Activated naive CD4-positive, alpha-beta T cell treated with anti-CD3 and anti-CD28 coated beads for 36 hours (primary cell): ENCODE data around the gene LINGO4. TPM values are rescaled to one million over a fixed set of nuclear protein-coding genes. Genes with fewer than 3 reads are reported as not detected.
A peak's percentile ranks its signal among the peaks of the same experiment; 100 is the strongest.

Source experiments
- CTCF ChIA-PET: fragments of 350-600 bp; sonication (Branson Sonifier 250); formaldehyde crosslinking; loops from one replicate; lab custom pipeline; 2021; ENCODE audit warnings: antibody characterized with exemption; lab: Charles Lee
- DNase-seq: peaks from one replicate; pipeline ENCODE4 v3.0.0-alpha.2; 2020
- H3K27ac Mint-ChIP-seq: one replicate; pipeline ENCODE4 v1.8.0; 2021; ENCODE audit warnings: mild to moderate bottlenecking, mixed read lengths
- H3K27me3 Mint-ChIP-seq: one replicate; pipeline ENCODE4 v1.8.0; 2021; ENCODE audit warnings: low read depth, mixed read lengths
- H3K36me3 Mint-ChIP-seq: one replicate; pipeline ENCODE4 v1.8.0; 2021; ENCODE audit warnings: low read depth, mixed read lengths
- H3K4me1 Mint-ChIP-seq: one replicate; pipeline ENCODE4 v1.8.0; 2021; ENCODE audit warnings: low read depth, mixed read lengths
- H3K4me3 Mint-ChIP-seq: one replicate; pipeline ENCODE4 v1.8.0; 2021; ENCODE audit warnings: mild to moderate bottlenecking, moderate library complexity, mixed read lengths
- H3K9me3 Mint-ChIP-seq: one replicate; pipeline ENCODE4 v1.8.0; 2021; ENCODE audit warnings: mixed read lengths
- intact Hi-C: fragments of 100-400 bp; cut with micrococcal nuclease; formaldehyde crosslinking; loops from one replicate; pipeline ENCODE4 v1.15.1; 2023
- total RNA-seq, 2 experiments: library from RNA; stranded (reverse); gene quantifications; one replicate each; pipeline ENCODE4 v1.2.3, GENCODE V29; 2021

Gene LINGO4
- total RNA-seq, 2 experiments from 2014 or later: 0.07 TPM; not detected in 1

DNA sequence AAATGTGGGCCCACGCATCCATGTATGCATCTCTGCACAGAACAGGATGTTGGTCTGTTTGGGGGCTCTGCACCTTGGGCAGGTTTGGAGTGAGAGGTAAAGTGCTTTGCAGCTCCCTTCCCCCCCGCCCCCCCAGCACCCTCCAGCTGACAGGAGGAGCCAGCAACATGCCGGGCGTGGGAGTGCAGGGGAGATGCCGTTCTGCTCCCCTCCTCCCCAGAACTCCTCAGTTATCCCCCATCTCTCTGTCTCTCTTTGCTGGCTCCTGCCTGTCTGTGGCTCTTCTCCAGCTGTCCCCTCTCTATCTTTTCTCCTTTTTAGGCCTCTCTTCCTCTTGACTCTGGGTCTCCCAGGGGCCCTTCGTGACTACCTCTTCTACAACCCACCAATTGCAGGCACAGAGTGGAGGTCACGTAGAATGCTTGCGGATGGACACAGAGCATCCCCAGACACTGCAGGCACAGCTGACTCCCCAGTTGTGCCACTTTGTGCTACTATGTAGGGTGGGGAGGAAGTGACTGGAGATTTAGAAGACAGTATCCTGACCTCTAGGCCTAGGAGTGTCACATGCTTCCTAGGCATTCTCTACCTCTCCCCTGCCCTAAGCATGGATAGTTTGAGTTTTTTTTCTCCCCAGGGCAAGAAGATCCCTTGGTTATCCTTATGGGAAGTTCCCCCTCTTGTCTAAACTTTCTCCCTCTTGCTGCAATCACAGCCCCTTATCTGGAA lies 28.1 kb upstream of the LINGO4 start:
- Mint-ChIP-seq H3K4me3 (no peak overlapping the region), H3K27me3 (no peaks in the 10 kb centered on the region), H3K27ac (no peak overlapping the region), H3K9me3 (no peaks in the 10 kb centered on the region), H3K4me1 (peaks cover 53% of the 10 kb centered on the region), H3K36me3 (no peaks in the 10 kb centered on the region)
- no peak for DNase-seq
- CTCF ChIA-PET: interaction anchor here (1.0 to 1.5 kb wide), 2 partner anchors 13 to 202 kb away, joined by 3 read pairs; no protein-coding TSS in a partner anchor
- intact Hi-C loops: loop anchor here (10.0 kb wide), 1 partner anchor 639 kb away; the partner anchor contains the start of genes PIP5K1A and VPS72

DNA sequence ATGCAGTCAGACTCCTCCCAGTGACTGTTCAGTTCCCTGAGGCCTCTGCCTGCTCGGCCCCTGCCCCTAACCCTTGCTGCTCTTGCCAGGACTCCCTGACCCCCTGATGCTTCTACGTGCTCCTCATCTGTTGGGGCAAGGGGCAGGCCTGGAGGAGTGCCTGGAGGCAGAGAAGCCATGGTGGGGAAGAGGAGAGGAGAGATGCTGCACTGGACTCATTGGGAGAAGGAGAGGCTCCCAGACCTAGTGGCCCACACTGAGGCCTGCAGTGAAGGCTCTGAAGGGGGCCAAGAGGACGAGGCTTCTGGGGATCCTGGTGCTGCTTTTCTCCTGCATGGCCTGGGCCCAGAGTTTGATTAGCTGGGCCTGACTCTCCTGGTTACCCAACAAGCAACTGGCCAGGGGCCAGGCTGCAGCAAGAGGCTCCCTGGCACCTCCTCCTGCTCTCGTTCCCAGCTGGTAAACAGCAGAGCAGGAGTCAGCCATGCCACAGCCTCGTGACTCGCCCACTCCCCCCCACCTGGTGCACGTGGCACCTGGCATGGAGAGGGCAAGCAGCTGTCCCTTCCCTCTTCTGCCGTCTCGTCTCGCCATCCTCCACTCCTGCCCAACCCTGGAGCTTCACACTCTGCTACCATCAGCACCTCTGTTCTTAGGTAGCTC lies 27.2 kb upstream of the LINGO4 start:
- intact Hi-C loops: loop anchor here (10.0 kb wide), 1 partner anchor 638 kb away; the partner anchor contains the start of genes PIP5K1A and VPS72
- no peaks in the 10 kb centered on the region for H3K27me3 Mint-ChIP-seq
- peak overlapping the region; percentile 14 for H3K27ac Mint-ChIP-seq
- H3K36me3 Mint-ChIP-seq: no peaks in the 10 kb centered on the region
- CTCF ChIA-PET: interaction anchor here (0.7 to 1.5 kb wide), 3 partner anchors 12 to 397 kb away, joined by 3 read pairs; no protein-coding TSS in a partner anchor
- H3K4me3 Mint-ChIP-seq: no peak overlapping the region
- H3K9me3 Mint-ChIP-seq: no peaks in the 10 kb centered on the region
- DNase-seq: no peak
- H3K4me1 Mint-ChIP-seq: peaks cover 58% of the 10 kb centered on the region

DNA sequence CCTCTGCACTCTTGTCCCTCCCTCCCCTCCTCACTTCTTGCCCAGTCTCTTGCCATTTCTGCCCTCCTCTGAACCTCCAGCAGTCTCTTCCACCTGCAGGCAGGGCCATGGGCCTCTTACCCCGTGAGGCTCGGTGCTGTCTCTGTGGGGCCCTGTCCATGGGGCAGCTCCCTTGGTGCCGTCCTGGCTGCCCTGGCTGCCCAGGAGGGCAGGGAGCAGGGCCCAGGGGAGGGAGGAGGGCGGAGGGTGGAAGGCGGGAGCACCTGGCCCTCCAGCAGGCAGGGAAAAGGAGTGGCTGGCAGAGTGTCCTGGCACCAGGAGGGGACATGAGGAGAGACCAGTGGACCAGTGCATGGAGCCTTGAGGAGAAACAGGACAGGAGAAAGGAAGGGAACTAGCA lies 26.4 kb upstream of the LINGO4 start, which contains the start of gene RORC:
TSS of gene RORC (minus strand) at position 198 of the 400 bp plus-strand sequence. CDS start at position 160, 38 bp downstream.
- intact Hi-C loops: loop anchor here (10.0 kb wide), 1 partner anchor 637 kb away; the partner anchor contains the start of genes PIP5K1A and VPS72
- no peak for DNase-seq
- no peaks in the 10 kb centered on the region for H3K9me3 Mint-ChIP-seq
- no peak within 1 kb of the TSS for H3K4me3 Mint-ChIP-seq
- H3K27me3 Mint-ChIP-seq: no peaks in the 10 kb centered on the region
- no peaks in the 10 kb centered on the region for H3K36me3 Mint-ChIP-seq
- CTCF ChIA-PET: no interaction called here
- H3K4me1 Mint-ChIP-seq: peaks cover 50% of the 10 kb centered on the region
- peak within 1 kb of the TSS; percentile 14 for H3K27ac Mint-ChIP-seq

DNA sequence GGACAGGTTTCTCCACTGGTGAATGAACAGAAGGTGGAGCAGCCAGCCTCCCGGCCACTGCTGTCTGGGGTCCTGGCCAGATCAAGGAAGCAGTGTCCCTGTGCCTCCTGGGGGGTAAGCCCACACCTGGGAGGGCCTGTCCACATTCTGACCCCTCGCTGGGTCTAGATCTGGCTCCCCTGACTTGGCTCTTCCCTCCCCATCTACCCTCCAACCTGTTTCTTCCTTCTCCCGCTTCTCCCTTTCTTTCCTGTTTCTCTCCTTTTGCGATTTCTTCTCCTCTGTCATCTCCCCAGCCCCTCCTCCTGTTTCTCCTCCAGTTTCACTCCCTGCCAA lies 26.0 kb upstream of the LINGO4 start:
- no peaks in the 10 kb centered on the region for H3K36me3 Mint-ChIP-seq
- CTCF ChIA-PET: interaction anchor here (0.6 to 1.2 kb wide), 2 partner anchors 11 to 98 kb away, joined by 3 read pairs; no protein-coding TSS in a partner anchor
- H3K27ac Mint-ChIP-seq: no peak overlapping the region
- H3K9me3 Mint-ChIP-seq: no peaks in the 10 kb centered on the region
- intact Hi-C loops: loop anchor here (10.0 kb wide), 1 partner anchor 636 kb away; the partner anchor contains the start of genes PIP5K1A and VPS72
- no peak overlapping the region for H3K4me3 Mint-ChIP-seq
- no peak for DNase-seq
- H3K4me1 Mint-ChIP-seq: peaks cover 49% of the 10 kb centered on the region
- no peaks in the 10 kb centered on the region for H3K27me3 Mint-ChIP-seq

DNA sequence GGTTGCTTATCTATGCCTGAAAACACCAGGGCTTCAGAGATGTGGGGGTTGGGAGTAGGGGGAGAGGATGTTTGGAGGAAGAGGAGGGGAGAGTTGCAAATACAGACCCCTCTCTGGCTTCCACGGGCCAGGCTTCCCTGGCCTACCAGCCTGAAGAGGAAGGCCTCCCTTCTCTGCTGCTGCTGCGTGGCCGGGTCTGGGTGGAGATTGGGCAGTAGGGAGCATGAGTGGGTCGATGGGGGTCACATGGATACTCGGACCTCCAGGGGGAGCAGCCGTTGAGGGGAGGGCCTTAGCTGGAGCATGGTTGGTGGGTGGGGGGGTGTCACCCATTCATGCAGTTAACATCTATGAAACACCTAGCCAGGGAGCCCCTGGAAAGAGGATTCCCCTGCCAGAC lies 24.8 kb upstream of the LINGO4 start:
- CTCF ChIA-PET: interaction anchor here (0.6 to 1.3 kb wide), 5 partner anchors 9 to 49 kb away, joined by 3 to 4 read pairs (median 3); no protein-coding TSS in a partner anchor
- Mint-ChIP-seq H3K27ac (peak overlapping the region; percentile 81), H3K4me3 (no peak overlapping the region)

DNA sequence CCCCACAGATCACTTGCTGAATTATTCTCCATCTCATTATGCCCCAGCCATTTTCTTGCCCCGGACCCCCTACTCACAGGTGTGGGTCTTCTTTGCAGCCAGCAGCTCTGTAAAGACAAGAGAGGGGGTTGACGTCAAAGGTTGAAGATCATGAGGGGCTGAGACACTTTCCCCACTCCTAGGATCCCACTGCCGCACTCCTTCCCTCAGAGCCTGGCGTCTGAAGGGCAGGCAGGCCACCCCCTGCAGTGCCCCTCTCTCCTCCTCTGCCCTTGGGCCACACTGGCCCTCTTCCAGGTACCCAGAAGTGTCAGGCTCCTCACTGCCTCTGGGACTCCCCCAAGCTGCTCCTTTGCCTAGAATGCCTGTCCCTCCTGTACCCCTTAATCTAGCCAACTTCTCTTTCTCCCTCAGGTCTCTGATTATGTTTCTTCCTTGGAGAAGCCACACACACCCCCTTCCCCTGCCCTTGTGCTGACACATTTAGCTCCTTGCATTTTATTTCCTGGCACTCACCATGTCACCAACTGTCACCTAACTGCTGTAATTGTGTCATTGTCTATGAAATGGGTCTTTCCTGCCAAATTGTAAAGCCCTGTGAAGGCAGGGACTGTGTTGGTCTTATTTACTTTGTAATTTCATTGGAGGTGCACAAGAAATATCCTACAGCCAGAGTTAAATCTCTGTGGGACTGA lies 24.3 kb upstream of the LINGO4 start:
- peak overlapping the region; percentile 81 for H3K27ac Mint-ChIP-seq
- intact Hi-C loops: loop anchor here (1.0 to 10.0 kb wide), 3 partner anchors 9 to 635 kb away; partner anchors contain the start of genes PIP5K1A, TDRKH and VPS72
- CTCF ChIA-PET: interaction anchor here (0.5 to 1.4 kb wide), 3 partner anchors 15 to 52 kb away, joined by 3 to 4 read pairs (median 3); no protein-coding TSS in a partner anchor
- no peaks in the 10 kb centered on the region for H3K9me3 Mint-ChIP-seq
- peaks cover 55% of the 10 kb centered on the region for H3K4me1 Mint-ChIP-seq
- H3K4me3 Mint-ChIP-seq: peak overlapping the region; percentile 41
- H3K36me3 Mint-ChIP-seq: no peaks in the 10 kb centered on the region
- DNase-seq: peak; percentile 62
- H3K27me3 Mint-ChIP-seq: no peaks in the 10 kb centered on the region

More for the DNA sequence above, 24.8 kb upstream of the LINGO4 start:
- no peak for DNase-seq
- no peaks in the 10 kb centered on the region for H3K36me3 Mint-ChIP-seq
- H3K4me1 Mint-ChIP-seq: peaks cover 53% of the 10 kb centered on the region
- no peaks in the 10 kb centered on the region for H3K9me3 Mint-ChIP-seq
- no peaks in the 10 kb centered on the region for H3K27me3 Mint-ChIP-seq
- intact Hi-C loops: loop anchor here (10.0 kb wide), 1 partner anchor 635 kb away; the partner anchor contains the start of genes PIP5K1A and VPS72

DNA sequence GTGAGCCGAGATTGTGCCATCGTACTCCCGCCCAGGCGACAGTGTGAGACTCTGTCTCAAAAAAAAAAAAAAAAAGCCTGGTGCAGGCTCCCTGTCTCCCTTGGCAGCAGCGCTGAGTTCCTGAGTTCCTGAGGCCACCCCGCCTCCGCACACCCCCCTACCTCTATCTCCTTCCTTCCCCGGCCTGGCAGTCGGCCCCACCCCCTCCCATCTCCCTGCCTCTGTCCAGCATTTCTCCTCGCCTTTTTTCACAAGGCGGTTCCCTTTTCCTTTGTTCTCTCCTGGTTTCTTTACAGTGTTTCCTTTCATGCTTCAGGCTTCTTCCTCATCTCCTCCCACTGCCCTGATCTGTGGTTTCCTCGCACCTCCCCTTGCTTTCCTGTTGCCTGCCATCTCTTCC lies 23.7 kb upstream of the LINGO4 start:
- peak; percentile 35 for DNase-seq
- intact Hi-C loops: loop anchor here (1.0 to 2.0 kb wide), 2 partner anchors 9 to 38 kb away; partner anchors contain the start of gene TDRKH
- no peaks in the 10 kb centered on the region for H3K27me3 Mint-ChIP-seq
- peak overlapping the region; percentile 41 for H3K4me3 Mint-ChIP-seq
- H3K36me3 Mint-ChIP-seq: no peaks in the 10 kb centered on the region
- peak overlapping the region; percentile 81 for H3K27ac Mint-ChIP-seq
- no peaks in the 10 kb centered on the region for H3K9me3 Mint-ChIP-seq
- H3K4me1 Mint-ChIP-seq: peaks cover 51% of the 10 kb centered on the region
- CTCF ChIA-PET: interaction anchor here (1.4 kb wide), 1 partner anchor 14 kb away, joined by 3 read pairs; no protein-coding TSS in a partner anchor

DNA sequence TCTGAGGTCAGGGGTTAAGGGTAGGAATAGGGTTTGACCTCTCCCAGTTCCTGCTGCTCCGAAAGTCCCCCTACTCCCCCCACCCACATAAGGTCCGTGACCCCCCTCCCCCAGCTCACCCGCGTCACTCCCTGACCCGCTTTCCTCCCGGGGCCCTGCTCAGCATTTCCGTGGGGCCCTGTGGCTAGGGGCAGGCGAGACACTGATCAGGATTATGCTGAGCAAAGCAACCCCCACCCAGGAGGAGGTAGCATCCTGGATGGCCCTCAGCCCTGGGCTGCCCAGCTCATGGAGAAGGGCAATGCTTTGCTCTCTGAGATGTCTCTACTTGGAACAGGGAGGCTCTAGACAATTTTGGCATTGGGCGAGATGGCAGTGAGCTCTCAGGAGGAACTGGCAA lies 22.6 kb upstream of the LINGO4 start:
- H3K27ac Mint-ChIP-seq: peak overlapping the region; percentile 31
- H3K4me3 Mint-ChIP-seq: no peak overlapping the region
- H3K4me1 Mint-ChIP-seq: peaks cover 44% of the 10 kb centered on the region
- H3K27me3 Mint-ChIP-seq: no peaks in the 10 kb centered on the region
- CTCF ChIA-PET: interaction anchor here (1.2 to 1.7 kb wide), 2 partner anchors 8 to 18 kb away, joined by 3 to 8 read pairs; no protein-coding TSS in a partner anchor
- DNase-seq: no peak
- intact Hi-C loops: loop anchor here (2.0 kb wide), 1 partner anchor 37 kb away; the partner anchor contains the start of gene TDRKH
- H3K36me3 Mint-ChIP-seq: no peaks in the 10 kb centered on the region
- H3K9me3 Mint-ChIP-seq: no peaks in the 10 kb centered on the region

DNA sequence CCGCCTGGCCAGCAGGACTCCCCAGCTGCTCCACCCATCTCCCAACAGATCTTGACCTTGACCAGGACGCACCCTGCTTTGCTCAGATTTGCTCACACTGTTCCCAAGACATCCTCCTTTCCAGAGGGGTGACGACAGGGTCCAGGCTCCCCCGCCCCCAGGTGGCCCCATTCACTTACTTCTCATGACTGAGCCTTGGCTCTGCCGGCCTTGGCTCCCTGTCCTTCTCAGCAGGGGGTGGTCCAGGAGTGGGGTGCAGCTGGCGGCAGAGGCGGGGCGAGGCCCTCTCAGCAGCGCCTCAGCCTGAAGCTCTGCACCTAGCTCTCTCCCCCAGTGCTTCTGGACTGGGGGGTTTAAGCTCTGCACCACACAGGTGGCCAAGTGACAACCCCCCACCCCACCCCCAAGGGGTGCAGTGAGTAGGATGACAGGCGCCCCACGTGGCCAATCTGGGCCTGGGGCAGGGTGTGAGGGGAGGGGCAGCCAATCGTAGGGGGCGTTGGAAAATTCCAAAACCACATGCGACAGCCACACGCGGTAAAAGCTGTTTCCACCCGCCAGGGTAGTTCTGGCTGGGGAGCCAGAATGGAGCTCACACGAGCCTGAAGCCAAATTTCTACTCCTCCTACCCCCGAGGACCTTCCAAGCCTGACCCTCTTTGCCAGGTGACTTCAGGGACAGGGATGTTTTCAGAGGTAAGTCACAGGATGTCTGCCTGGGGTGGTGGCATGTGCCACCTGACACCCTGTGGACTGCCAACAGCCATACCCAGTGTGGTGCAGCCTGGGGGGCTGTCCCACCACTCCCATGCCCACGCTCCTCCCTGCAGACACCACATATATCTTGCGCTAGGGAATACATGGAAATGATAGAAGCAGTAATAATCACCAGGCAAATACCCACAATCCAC lies 20.8 kb upstream of the LINGO4 start:
- H3K4me3 Mint-ChIP-seq: no peak overlapping the region
- no peak for DNase-seq
- no peak overlapping the region for H3K27ac Mint-ChIP-seq
- H3K36me3 Mint-ChIP-seq: no peaks in the 10 kb centered on the region
- CTCF ChIA-PET: interaction anchor here (1.7 kb wide), 1 partner anchor 10 kb away, joined by 8 read pairs; no protein-coding TSS in a partner anchor
- peaks cover 61% of the 10 kb centered on the region for H3K4me1 Mint-ChIP-seq
- no peaks in the 10 kb centered on the region for H3K9me3 Mint-ChIP-seq
- intact Hi-C loops: no loop called here
- H3K27me3 Mint-ChIP-seq: no peaks in the 10 kb centered on the region

DNA sequence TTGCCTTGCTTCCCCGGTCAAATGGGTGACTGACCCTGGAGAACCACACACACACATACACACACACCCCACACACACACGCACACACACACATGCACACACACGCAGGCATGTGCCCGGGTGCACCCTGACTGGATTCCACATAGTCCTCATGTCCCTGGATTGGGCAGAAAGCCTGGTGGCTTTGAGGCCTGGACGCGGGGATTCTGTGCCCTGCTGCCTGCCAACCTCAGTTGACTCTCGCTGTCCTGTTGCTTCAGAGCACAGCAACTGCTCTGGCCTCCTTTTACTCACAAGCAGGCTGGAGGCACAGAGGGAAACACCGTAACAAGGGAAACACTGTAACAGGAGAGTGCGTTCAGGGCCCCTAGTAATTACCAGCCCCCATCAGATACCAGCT lies 20.0 kb upstream of the LINGO4 start:
- Mint-ChIP-seq H3K4me1 (peaks cover 62% of the 10 kb centered on the region), H3K4me3 (no peak overlapping the region), H3K27ac (no peak overlapping the region), H3K9me3 (no peaks in the 10 kb centered on the region), H3K27me3 (no peaks in the 10 kb centered on the region), H3K36me3 (no peaks in the 10 kb centered on the region)
- CTCF ChIA-PET: no interaction called here
- DNase-seq: no peak
- intact Hi-C loops: no loop called here

DNA sequence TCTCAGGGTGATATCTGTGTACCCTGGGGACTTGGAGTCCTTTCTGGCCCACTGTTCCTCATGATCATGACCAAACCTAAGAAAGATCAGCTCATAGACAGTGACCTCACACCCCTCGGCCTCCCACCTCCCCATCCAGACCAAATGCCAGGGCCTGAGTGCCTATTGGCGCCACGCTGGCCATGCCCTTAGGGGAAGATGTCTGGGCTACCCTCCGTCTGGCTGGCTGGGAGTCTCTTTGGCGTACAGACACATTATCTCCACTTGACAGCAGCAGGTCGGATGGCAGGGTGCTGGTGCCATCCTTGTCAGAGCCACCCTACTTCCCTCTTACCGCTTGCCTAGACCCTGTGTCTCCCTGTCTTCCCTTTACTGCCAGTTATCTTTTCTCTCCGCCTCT lies 18.0 kb upstream of the LINGO4 start:
- intact Hi-C loops: no loop called here
- peaks cover 50% of the 10 kb centered on the region for H3K4me1 Mint-ChIP-seq
- H3K27me3 Mint-ChIP-seq: no peaks in the 10 kb centered on the region
- no peaks in the 10 kb centered on the region for H3K36me3 Mint-ChIP-seq
- no peaks in the 10 kb centered on the region for H3K9me3 Mint-ChIP-seq
- no peak overlapping the region for H3K4me3 Mint-ChIP-seq
- DNase-seq: no peak
- CTCF ChIA-PET: interaction anchor here (0.6 to 1.4 kb wide), 2 partner anchors 11 to 23 kb away, joined by 3 read pairs; no protein-coding TSS in a partner anchor
- peak overlapping the region; percentile 7 for H3K27ac Mint-ChIP-seq
